ENCODE results near the gene SLC35E2B. TPM values are rescaled to one million over a fixed set of nuclear protein-coding genes. Genes with fewer than 3 reads are reported as not detected.
A peak's percentile ranks its signal among the peaks of the same experiment; 100 is the strongest.
"Not testable (repeated sequence)": the region's sequence is repeated elsewhere in the genome, so short reads cannot be mapped to it uniquely, and the experiment has no call there.

Gene SLC35E2B
- total RNA-seq, 2 experiments from 2014 or later, result 21.9 to 25.6 TPM

GRCh38 chr1:1678581-1679380 lies 13.8 kb downstream of the SLC35E2B start:
- H3K36me3 Mint-ChIP-seq (ENCODE audit: low read depth), result peaks cover 2% of the 10 kb centered on the region
- peak overlapping the region; percentile 82 for H3K4me3 Mint-ChIP-seq
- H3K9me3 Mint-ChIP-seq, result no peaks in the 10 kb centered on the region
- intact Hi-C loops (cut with micrococcal nuclease), result no loop called here
- no peaks in the 10 kb centered on the region for H3K27me3 Mint-ChIP-seq (ENCODE audit: low read depth)
- H3K4me1 Mint-ChIP-seq (ENCODE audit: low read depth), result peaks cover 23% of the 10 kb centered on the region
- peak; percentile 65 for DNase-seq
- CTCF ChIA-PET, result interaction anchor here (1.1 to 1.3 kb wide), 2 partner anchors 13 to 65 kb away, joined by 3 to 9 read pairs; no protein-coding TSS in a partner anchor
- peak overlapping the region; percentile 92 for H3K27ac Mint-ChIP-seq

GRCh38 chr1:1677718-1678580 lies 14.6 kb downstream of the SLC35E2B start:
- Mint-ChIP-seq H3K27ac (peak overlapping the region; percentile 92), H3K36me3 (ENCODE audit: low read depth) (peaks cover 2% of the 10 kb centered on the region), H3K9me3 (no peaks in the 10 kb centered on the region), H3K4me1 (ENCODE audit: low read depth) (peaks cover 22% of the 10 kb centered on the region), H3K27me3 (ENCODE audit: low read depth) (no peaks in the 10 kb centered on the region), H3K4me3 (peak overlapping the region; percentile 82)
- peak; percentile 62 for DNase-seq
- intact Hi-C loops (cut with micrococcal nuclease), result no loop called here
- CTCF ChIA-PET, result interaction anchor here (0.6 to 1.3 kb wide), 3 partner anchors 12 to 217 kb away, joined by 3 to 9 read pairs (median 3); no protein-coding TSS in a partner anchor

- DNase-seq; CTCF ChIA-PET; intact Hi-C loops (cut with micrococcal nuclease); H3K9me3 Mint-ChIP-seq; H3K36me3 Mint-ChIP-seq (ENCODE audit: low read depth); H3K27ac Mint-ChIP-seq; H3K4me3 Mint-ChIP-seq; H3K27me3 Mint-ChIP-seq (ENCODE audit: low read depth): not testable (repeated sequence)
- peaks cover 22% of the 10 kb centered on the region for H3K4me1 Mint-ChIP-seq (ENCODE audit: low read depth)
These were observed 16.5 kb downstream of the SLC35E2B start for GRCh38 chr1:1676087-1676486.

- H3K4me3 Mint-ChIP-seq; intact Hi-C loops (cut with micrococcal nuclease); H3K9me3 Mint-ChIP-seq; H3K27ac Mint-ChIP-seq; H3K36me3 Mint-ChIP-seq (ENCODE audit: low read depth); DNase-seq; CTCF ChIA-PET; H3K27me3 Mint-ChIP-seq (ENCODE audit: low read depth): not testable (repeated sequence)
- peaks cover 22% of the 10 kb centered on the region for H3K4me1 Mint-ChIP-seq (ENCODE audit: low read depth)
These were observed 17.4 kb downstream of the SLC35E2B start for GRCh38 chr1:1675218-1675617.

- H3K4me1 Mint-ChIP-seq (ENCODE audit: low read depth), result peaks cover 22% of the 10 kb centered on the region
- H3K27ac Mint-ChIP-seq; DNase-seq; intact Hi-C loops (cut with micrococcal nuclease); H3K27me3 Mint-ChIP-seq (ENCODE audit: low read depth); H3K9me3 Mint-ChIP-seq; H3K4me3 Mint-ChIP-seq; CTCF ChIA-PET; H3K36me3 Mint-ChIP-seq (ENCODE audit: low read depth): not testable (repeated sequence)
These were observed 17.8 kb downstream of the SLC35E2B start for GRCh38 chr1:1674806-1675205.

- Mint-ChIP-seq H3K4me3 (no peak overlapping the region), H3K27me3 (ENCODE audit: low read depth) (no peaks in the 10 kb centered on the region)
- CTCF ChIA-PET, result no interaction called here
These were observed 20.2 kb downstream of the SLC35E2B start for GRCh38 chr1:1672181-1672965.

GRCh38 chr1:1671365-1672119 lies 21.1 kb downstream of the SLC35E2B start:
- no peak overlapping the region for H3K27ac Mint-ChIP-seq
- no peak overlapping the region for H3K4me3 Mint-ChIP-seq
- H3K4me1 Mint-ChIP-seq (ENCODE audit: low read depth), result no peaks in the 10 kb centered on the region
- peaks cover 5% of the 10 kb centered on the region for H3K36me3 Mint-ChIP-seq (ENCODE audit: low read depth)
- no peak for DNase-seq
- no peaks in the 10 kb centered on the region for H3K27me3 Mint-ChIP-seq (ENCODE audit: low read depth)
- CTCF ChIA-PET, result no interaction called here
- intact Hi-C loops (cut with micrococcal nuclease), result no loop called here
- H3K9me3 Mint-ChIP-seq, result no peaks in the 10 kb centered on the region

More at GRCh38 chr1:1672181-1672965, 20.2 kb downstream of the SLC35E2B start:
- Mint-ChIP-seq H3K4me1 (ENCODE audit: low read depth) (peaks cover 2% of the 10 kb centered on the region), H3K36me3 (ENCODE audit: low read depth) (peaks cover 4% of the 10 kb centered on the region), H3K27ac (no peak overlapping the region), H3K9me3 (no peaks in the 10 kb centered on the region)
- intact Hi-C loops (cut with micrococcal nuclease), result no loop called here
- no peak for DNase-seq

- CTCF ChIA-PET, result no interaction called here
- DNase-seq, result no peak
- H3K36me3 Mint-ChIP-seq (ENCODE audit: low read depth), result peaks cover 5% of the 10 kb centered on the region
- H3K9me3 Mint-ChIP-seq, result no peaks in the 10 kb centered on the region
- H3K27me3 Mint-ChIP-seq (ENCODE audit: low read depth), result no peaks in the 10 kb centered on the region
- no peaks in the 10 kb centered on the region for H3K4me1 Mint-ChIP-seq (ENCODE audit: low read depth)
- no peak overlapping the region for H3K4me3 Mint-ChIP-seq
- intact Hi-C loops (cut with micrococcal nuclease), result no loop called here
- H3K27ac Mint-ChIP-seq, result no peak overlapping the region
These were observed 21.7 kb downstream of the SLC35E2B start for GRCh38 chr1:1670866-1671265.

- Mint-ChIP-seq H3K27ac (no peak overlapping the region), H3K36me3 (ENCODE audit: low read depth) (peaks cover 5% of the 10 kb centered on the region)
- CTCF ChIA-PET, result interaction anchor here (0.7 kb wide), 1 partner anchor 622 kb away, joined by 3 read pairs; no protein-coding TSS in a partner anchor
These were observed 22.8 kb downstream of the SLC35E2B start for GRCh38 chr1:1669468-1670440.

GRCh38 chr1:1666526-1666925 lies 26.1 kb downstream of the SLC35E2B start:
- CTCF ChIA-PET, result interaction anchor here (1.7 kb wide), 1 partner anchor 12 kb away, joined by 9 read pairs; no protein-coding TSS in a partner anchor
- Mint-ChIP-seq H3K9me3 (no peaks in the 10 kb centered on the region), H3K27ac (no peak overlapping the region), H3K4me3 (no peak overlapping the region), H3K27me3 (ENCODE audit: low read depth) (no peaks in the 10 kb centered on the region), H3K4me1 (ENCODE audit: low read depth) (peaks cover 3% of the 10 kb centered on the region), H3K36me3 (ENCODE audit: low read depth) (peaks cover 3% of the 10 kb centered on the region)
- DNase-seq, result no peak
- intact Hi-C loops (cut with micrococcal nuclease), result no loop called here

More at GRCh38 chr1:1669468-1670440, 22.8 kb downstream of the SLC35E2B start:
- Mint-ChIP-seq H3K9me3 (no peaks in the 10 kb centered on the region), H3K27me3 (ENCODE audit: low read depth) (no peaks in the 10 kb centered on the region), H3K4me1 (ENCODE audit: low read depth) (no peaks in the 10 kb centered on the region), H3K4me3 (no peak overlapping the region)
- DNase-seq, result no peak
- intact Hi-C loops (cut with micrococcal nuclease), result no loop called here
